Neural progenitor cell (in vitro differentiated cells): ENCODE results near the gene PGRMC2. TPM values are rescaled to one million over a fixed set of nuclear protein-coding genes. Genes with fewer than 3 reads are reported as not detected.

Source experiments
- DNase-seq: peaks from one replicate; pipeline ENCODE4 v3.0.0-alpha.2; 2016; ENCODE audit warnings: low spot score
- H2AFZ ChIP-seq: fragments of 200-600 bp; sonication (generic); replicated peaks from 2 replicates; pipeline ENCODE4 v1.6.1; 2016; ENCODE audit warnings: antibody characterized with exemption
- H3F3A ChIP-seq: fragments of 200-600 bp; sonication (generic); 2 replicates; pipeline ENCODE4 v1.6.1; 2016; ENCODE audit warnings: antibody characterized with exemption, low read depth
- H3K27ac ChIP-seq: fragments of 200-600 bp; sonication (generic); 2 replicates; pipeline ENCODE4 v1.5.1; 2016; ENCODE audit warnings: mild to moderate bottlenecking
- H3K27me3 ChIP-seq: fragments of 200-600 bp; sonication (generic); 2 replicates; pipeline ENCODE4 v1.6.1; 2016; ENCODE audit warnings: mild to moderate bottlenecking, moderate library complexity
- H3K36me3 ChIP-seq: fragments of 200-600 bp; sonication (generic); 2 replicates; pipeline ENCODE4 v1.5.1; 2016
- H3K4me1 ChIP-seq: fragments of 200-600 bp; sonication (generic); 2 replicates; pipeline ENCODE4 v1.6.1; 2016; ENCODE audit warnings: mixed run types
- H3K4me2 ChIP-seq: fragments of 200-600 bp; sonication (generic); 2 replicates; pipeline ENCODE4 v1.6.1; 2016
- H3K4me3 ChIP-seq: fragments of 200-600 bp; sonication (generic); 2 replicates; pipeline ENCODE4 v1.5.1; 2016
- H3K79me2 ChIP-seq: fragments of 200-600 bp; sonication (generic); 2 replicates; pipeline ENCODE4 v1.6.1; 2016; ENCODE audit warnings: low read depth
- H3K9ac ChIP-seq: fragments of 200-600 bp; sonication (generic); 2 replicates; pipeline ENCODE4 v1.6.1; 2016
- H3K9me3 ChIP-seq: fragments of 200-600 bp; sonication (generic); 2 replicates; pipeline ENCODE4 v1.5.1; 2016; ENCODE audit warnings: low read depth
- H4K20me1 ChIP-seq: fragments of 200-600 bp; sonication (generic); 2 replicates; pipeline ENCODE4 v1.6.1; 2016; ENCODE audit warnings: low read depth
- H3K27ac Mint-ChIP-seq: 3 replicates; pipeline ENCODE4 v1.8.0; 2021; ENCODE audit warnings: mixed read lengths
- H3K27me3 Mint-ChIP-seq: 2 replicates; pipeline ENCODE4 v1.8.0; 2022; ENCODE audit warnings: low read depth, mild to moderate bottlenecking, inconsistent platforms, moderate library complexity, mixed read lengths; ENCODE audit not compliant: insufficient read depth
- H3K36me3 Mint-ChIP-seq: 3 replicates; pipeline ENCODE4 v1.8.0; 2021; ENCODE audit warnings: mixed read lengths
- H3K4me1 Mint-ChIP-seq: 3 replicates; pipeline ENCODE4 v1.8.0; 2021; ENCODE audit warnings: mixed read lengths
- H3K4me3 Mint-ChIP-seq: 3 replicates; pipeline ENCODE4 v1.8.0; 2021; ENCODE audit warnings: mild to moderate bottlenecking, moderate library complexity, mixed read lengths
- H3K9me3 Mint-ChIP-seq: 3 replicates; pipeline ENCODE4 v1.8.0; 2020; ENCODE audit warnings: mixed read lengths
- CTCF ChIP-seq: fragments of 200-600 bp; sonication (generic); IDR thresholded peaks from 2 replicates; pipeline ENCODE4 v1.5.1; 2017; ENCODE audit warnings: antibody characterized with exemption, mild to moderate bottlenecking
- EZH2 ChIP-seq: fragments of 200-600 bp; sonication (generic); IDR thresholded peaks from 2 replicates; pipeline ENCODE4 v1.6.1; 2017; ENCODE audit warnings: antibody characterized with exemption, mild to moderate bottlenecking, moderate library complexity
- EZH2phosphoT487 ChIP-seq: fragments of 200-600 bp; sonication (generic); IDR thresholded peaks from 2 replicates; pipeline ENCODE4 v1.6.1; 2017; ENCODE audit warnings: antibody characterized with exemption
- total RNA-seq: library from RNA; depleted of rRNA; stranded (reverse); fragments of >200 nt; gene quantifications from 2 replicates; pipeline ENCODE4 v1.2.3, GENCODE V29; 2015; ENCODE audit warnings: low replicate concordance

PGRMC2 gene
- total RNA-seq, 1 donor from 2014 or later = 58.8 TPM

GRCh38 chr4:128241981-128242380 lies 45.6 kb downstream of the PGRMC2 start:
- Mint-ChIP-seq H3K9me3 (peaks cover 15% of the 10 kb centered on the region), H3K27me3 (peaks cover 5% of the 10 kb centered on the region), H3K4me3 (no peak overlapping the region), H3K4me1 (no peaks in the 10 kb centered on the region), H3K36me3 (no peaks in the 10 kb centered on the region), H3K27ac (no peak overlapping the region)
- Histone ChIP-seq H4K20me1 (no peaks in the 10 kb centered on the region), H3K9ac (no peak overlapping the region), H3K4me2 (no peak overlapping the region), H3K4me1 (no peaks in the 10 kb centered on the region), H3K27me3 (no peaks in the 10 kb centered on the region), H2AFZ (no peak overlapping the region), H3K9me3 (no peaks in the 10 kb centered on the region), H3K4me3 (no peak overlapping the region), H3K79me2 (no peaks in the 10 kb centered on the region), H3F3A (no peaks in the 10 kb centered on the region), H3K36me3 (no peaks in the 10 kb centered on the region), H3K27ac (no peak overlapping the region)
- TF ChIP-seq CTCF (no peak), EZH2 (no peak), EZH2phosphoT487 (no peak)
- no peak for DNase-seq

- TF ChIP-seq CTCF (no peak), EZH2phosphoT487 (no peak), EZH2 (no peak)
- H4K20me1 ChIP-seq = no peaks in the 10 kb centered on the region
- H3F3A ChIP-seq = no peaks in the 10 kb centered on the region
- H2AFZ ChIP-seq = no peak overlapping the region
- Mint-ChIP-seq H3K9me3 (peaks cover 12% of the 10 kb centered on the region), H3K4me3 (no peak overlapping the region), H3K27me3 (peaks cover 5% of the 10 kb centered on the region), H3K36me3 (no peaks in the 10 kb centered on the region), H3K27ac (no peak overlapping the region), H3K4me1 (no peaks in the 10 kb centered on the region)
- H3K27ac ChIP-seq = no peak overlapping the region
- H3K4me2 ChIP-seq = no peak overlapping the region
- H3K27me3 ChIP-seq = no peaks in the 10 kb centered on the region
- no peaks in the 10 kb centered on the region for H3K4me1 ChIP-seq
- no peak for DNase-seq
- H3K9me3 ChIP-seq = no peaks in the 10 kb centered on the region
- H3K79me2 ChIP-seq = no peaks in the 10 kb centered on the region
- no peaks in the 10 kb centered on the region for H3K36me3 ChIP-seq
- H3K9ac ChIP-seq = no peak overlapping the region
- no peak overlapping the region for H3K4me3 ChIP-seq
Observed at GRCh38 chr4:128241425-128241913, 46.1 kb downstream of the PGRMC2 start.

- no peaks in the 10 kb centered on the region for H3K36me3 ChIP-seq
- H3K27me3 ChIP-seq = no peaks in the 10 kb centered on the region
- H3K4me3 Mint-ChIP-seq = no peak overlapping the region
- H3F3A ChIP-seq = no peaks in the 10 kb centered on the region
- TF ChIP-seq EZH2phosphoT487 (no peak), CTCF (no peak), EZH2 (no peak)
- no peak overlapping the region for H3K27ac ChIP-seq
- H3K9me3 Mint-ChIP-seq = peaks cover 9% of the 10 kb centered on the region
- no peaks in the 10 kb centered on the region for H4K20me1 ChIP-seq
- H3K4me2 ChIP-seq = no peak overlapping the region
- H3K79me2 ChIP-seq = no peaks in the 10 kb centered on the region
- no peaks in the 10 kb centered on the region for H3K4me1 ChIP-seq
- no peak overlapping the region for H3K9ac ChIP-seq
- H3K27ac Mint-ChIP-seq = no peak overlapping the region
- no peaks in the 10 kb centered on the region for H3K9me3 ChIP-seq
- H3K27me3 Mint-ChIP-seq = peaks cover 5% of the 10 kb centered on the region
- no peak overlapping the region for H2AFZ ChIP-seq
- H3K4me3 ChIP-seq = no peak overlapping the region
- DNase-seq = no peak
- H3K4me1 Mint-ChIP-seq = no peaks in the 10 kb centered on the region
- H3K36me3 Mint-ChIP-seq = no peaks in the 10 kb centered on the region
Observed at GRCh38 chr4:128241019-128241418, 46.6 kb downstream of the PGRMC2 start.
